H1 (cell line): ENCODE data around the gene RPTOR. TPM values are rescaled to one million over a fixed set of nuclear protein-coding genes. Genes with fewer than 3 reads are reported as not detected.

Experiments used
- CTCF ChIA-PET: fragments of 300-600 bp; sonication (Branson Sonifier 250); formaldehyde crosslinking; loops from one replicate; lab custom pipeline; 2021; ENCODE audit not compliant: partially characterized antibody; lab: Charles Lee
- POLR2A ChIA-PET: fragments of 300-600 bp; sonication (Branson Sonifier 250); formaldehyde crosslinking; loops from one replicate; lab custom pipeline; 2021; ENCODE audit warnings: inconsistent platforms; ENCODE audit not compliant: partially characterized antibody; lab: Charles Lee
- DNase-seq, 2 experiments: peaks; one replicate each; pipeline versions ENCODE4 v3.0.0 to v3.0.0-alpha.2; 2010 to 2022; ENCODE audit warnings: low spot score in 2 of 2, low read depth in 1 of 2, mixed read lengths in 1 of 2
- FAIRE-seq: peaks from 2 replicates; lab custom pipeline; 2011; peaks lifted over from hg19 to GRCh38; lab: Jason Lieb, UNC
- H2AFZ ChIP-seq: 2 replicates; pipeline ENCODE4 v1.8.1; 2012; ENCODE audit warnings: low read length, inconsistent platforms
- H2AK5ac ChIP-seq: 2 replicates; pipeline ENCODE4 v1.6.1; 2013; ENCODE audit warnings: low read depth, low read length
- H2BK120ac ChIP-seq: replicated peaks from 2 replicates; pipeline ENCODE3; 2013; ENCODE audit warnings: low read depth, low read length, inconsistent platforms
- H2BK12ac ChIP-seq: 2 replicates; pipeline ENCODE4 v1.6.1; 2013; ENCODE audit warnings: low read depth, low read length
- H2BK15ac ChIP-seq: 2 replicates; pipeline ENCODE4 v1.6.1; 2013; ENCODE audit warnings: low read length
- H2BK20ac ChIP-seq: 2 replicates; pipeline ENCODE4 v1.6.1; 2013; ENCODE audit warnings: low read length
- H2BK5ac ChIP-seq: 2 replicates; pipeline ENCODE4 v1.6.1; 2013; ENCODE audit warnings: low read depth, low read length
- H3K14ac ChIP-seq: 2 replicates; pipeline ENCODE4 v1.6.1; 2013; ENCODE audit warnings: inconsistent platforms; ENCODE audit not compliant: insufficient read length
- H3K18ac ChIP-seq: 2 replicates; pipeline ENCODE4 v1.6.1; 2013; ENCODE audit warnings: low read length; ENCODE audit errors: extremely low read depth
- H3K23ac ChIP-seq: 2 replicates; pipeline ENCODE4 v1.6.1; 2013; ENCODE audit warnings: inconsistent platforms; ENCODE audit not compliant: insufficient read length
- H3K23me2 ChIP-seq: 2 replicates; pipeline ENCODE4 v1.6.1; 2013; ENCODE audit warnings: low read depth, low read length
- H3K27ac ChIP-seq: 2 replicates; pipeline ENCODE4 v1.6.1; 2011; ENCODE audit warnings: low read depth, low read length, inconsistent platforms
- H3K27me3 ChIP-seq, 4 experiments: replicated peaks in 1 of 4; 1 replicate in 1 of 4; 2 replicates in 3 of 4; pipeline versions ENCODE4 v1.6.1 to v1.8.1; 2011 to 2013; ENCODE audit warnings: low read length in 3 of 4, mild to moderate bottlenecking in 3 of 4, inconsistent platforms in 2 of 4, mixed read lengths in 2 of 4, moderate library complexity in 1 of 4; ENCODE audit not compliant: control insufficient read depth in 3 of 4, insufficient read depth in 3 of 4; ENCODE audit errors: extremely low read depth in 1 of 4
- H3K36me3 ChIP-seq, 4 experiments: 2 replicates each; pipeline versions ENCODE4 v1.6.1 to v1.8.1; 2011 to 2013; ENCODE audit warnings: mild to moderate bottlenecking in 4 of 4, low read length in 3 of 4, moderate library complexity in 2 of 4, control low read depth in 1 of 4, inconsistent platforms in 1 of 4; ENCODE audit not compliant: insufficient read depth in 4 of 4, control insufficient read depth in 2 of 4
- H3K4ac ChIP-seq: replicated peaks from 2 replicates; pipeline ENCODE3; 2013; ENCODE audit warnings: low read length, low read depth, mixed read lengths, inconsistent platforms; ENCODE audit not compliant: insufficient read length
- H3K4me1 ChIP-seq, 4 experiments: replicated peaks in 1 of 4; 1 replicate in 1 of 4; 2 replicates in 3 of 4; pipeline versions ENCODE4 v1.6.1 to v1.8.1; 2011 to 2013; ENCODE audit warnings: low read length in 3 of 4, inconsistent platforms in 2 of 4, mixed read lengths in 1 of 4; ENCODE audit not compliant: insufficient read depth in 4 of 4, control insufficient read depth in 3 of 4
- H3K4me2 ChIP-seq, 2 experiments: 2 replicates each; pipeline versions ENCODE4 v1.6.1 to v1.8.1; 2011 to 2013; ENCODE audit warnings: low read depth in 2 of 2, low read length in 2 of 2, control low read depth in 1 of 2, inconsistent platforms in 1 of 2, mild to moderate bottlenecking in 1 of 2; ENCODE audit not compliant: insufficient read depth in 1 of 2
- H3K4me3 ChIP-seq, 4 experiments: fragments of 200-600, 300-600 bp in 1 of 4; sonication (generic), shearing (Covaris generic), sonication (Bioruptor Twin) in 1 of 4; 2 replicates each; pipeline versions ENCODE4 v1.5.1 to v1.8.1; 2011 to 2016; ENCODE audit warnings: low read length in 4 of 4, low read depth in 3 of 4, control low read depth in 2 of 4, inconsistent platforms in 2 of 4, mild to moderate bottlenecking in 2 of 4, mixed read lengths in 1 of 4, moderate library complexity in 1 of 4; ENCODE audit not compliant: insufficient read depth in 2 of 4; ENCODE audit errors: extremely low read depth in 1 of 4
- H3K56ac ChIP-seq: replicated peaks from 2 replicates; pipeline ENCODE3; 2013; ENCODE audit warnings: low read depth, mild to moderate bottlenecking, mixed read lengths, low read length, inconsistent platforms; ENCODE audit not compliant: insufficient read length
- H3K79me1 ChIP-seq: 2 replicates; pipeline ENCODE4 v1.6.1; 2013; ENCODE audit warnings: low read depth, low read length, control low read depth
- H3K79me2 ChIP-seq, 2 experiments: 2 replicates each; pipeline versions ENCODE4 v1.6.1 to v1.8.1; 2012 to 2013; ENCODE audit warnings: low read length in 2 of 2, mild to moderate bottlenecking in 2 of 2, inconsistent platforms in 1 of 2; ENCODE audit not compliant: insufficient read depth in 2 of 2, control insufficient read depth in 1 of 2
- H3K9ac ChIP-seq, 4 experiments: replicated peaks in 1 of 4; 1 replicate in 1 of 4; 2 replicates in 3 of 4; pipeline versions ENCODE4 v1.6.1 to v1.8.1; 2011 to 2013; ENCODE audit warnings: low read depth in 3 of 4, low read length in 3 of 4, control low read depth in 2 of 4, mild to moderate bottlenecking in 2 of 4, moderate library complexity in 2 of 4, inconsistent platforms in 1 of 4; ENCODE audit errors: extremely low read depth in 1 of 4
- H3K9me3 ChIP-seq, 2 experiments: 2 replicates each; pipeline versions ENCODE4 v1.6.1 to v1.8.1; 2012 to 2013; ENCODE audit warnings: mild to moderate bottlenecking in 2 of 2, moderate library complexity in 2 of 2, control low read depth in 1 of 2, inconsistent platforms in 1 of 2, low read depth in 1 of 2, low read length in 1 of 2, mixed read lengths in 1 of 2; ENCODE audit not compliant: insufficient read depth in 2 of 2
- H4K20me1 ChIP-seq, 2 experiments: replicated peaks in 1 of 2; 2 replicates each; pipeline versions ENCODE3 to v1.8.1; 2011 to 2013; ENCODE audit warnings: inconsistent platforms in 2 of 2, low read length in 2 of 2, mild to moderate bottlenecking in 1 of 2; ENCODE audit not compliant: insufficient read depth in 2 of 2, control insufficient read depth in 1 of 2
- H4K5ac ChIP-seq: 2 replicates; pipeline ENCODE4 v1.6.1; 2013; ENCODE audit warnings: low read length, low read depth, mixed read lengths, inconsistent platforms; ENCODE audit not compliant: insufficient read length
- H4K8ac ChIP-seq: 2 replicates; pipeline ENCODE4 v1.8.0; 2013; ENCODE audit warnings: mild to moderate bottlenecking, moderate library complexity, low read length, inconsistent platforms; ENCODE audit not compliant: insufficient read depth; ENCODE audit errors: extremely low read depth
- H4K91ac ChIP-seq: replicated peaks from 2 replicates; pipeline ENCODE3; 2013; ENCODE audit warnings: low read length, mixed read lengths, inconsistent platforms; ENCODE audit not compliant: insufficient read length
- BACH1 ChIP-seq: IDR thresholded peaks from 2 replicates; pipeline ENCODE4 v1.6.1; 2012; ENCODE audit warnings: low read length, improper control_type of control experiment
- CBX8 ChIP-seq: fragments of 300-800, 300-1000 bp; sonication (generic); IDR thresholded peaks from 2 replicates; pipeline ENCODE4 v1.7.1; 2016; ENCODE audit warnings: low read depth, low read length, borderline replicate concordance
- CTBP2 ChIP-seq: IDR thresholded peaks from 2 replicates; pipeline ENCODE4 v1.7.0; 2011; ENCODE audit warnings: borderline replicate concordance, mild to moderate bottlenecking, moderate library complexity, mixed read lengths, low read length; ENCODE audit not compliant: insufficient read depth, insufficient read length
- HDAC2 ChIP-seq, 2 experiments: fragments of 300-600 bp in 1 of 2; sonication (generic) in 1 of 2; IDR thresholded peaks; 2 replicates each; pipeline ENCODE4 v1.6.1; 2011 to 2012; ENCODE audit warnings: low read depth in 2 of 2, low read length in 2 of 2, mild to moderate bottlenecking in 2 of 2, moderate library complexity in 2 of 2, borderline replicate concordance in 1 of 2, inconsistent platforms in 1 of 2
- TEAD4 ChIP-seq: IDR thresholded peaks from 2 replicates; pipeline ENCODE4 v1.6.1; 2012; ENCODE audit warnings: low read depth, low read length, inconsistent platforms, mixed read lengths
- WGBS, 2 experiments: shearing (Covaris generic) in 1 of 2; methylation state at CpG; one replicate each; pipeline versions ENCODE4 v1.1.6 to v1.1.7; 2013 to 2015; ENCODE audit warnings: low lambda C conversion rate in 2 of 2, mixed read lengths in 2 of 2, inconsistent platforms in 1 of 2, low coverage in 1 of 2, missing lambda C conversion rate in 1 of 2; ENCODE audit not compliant: insufficient replicate concordance in 2 of 2, insufficient coverage in 1 of 2, insufficient read length in 1 of 2; ENCODE audit errors: extremely low coverage in 1 of 2, missing lambda C conversion rate in 1 of 2; 5-methylcytosine and 5-hydroxymethylcytosine counted together
- polyA plus RNA-seq, 7 experiments: library from polyadenylated mRNA; depleted of rRNA in 3 of 7; stranded (reverse) in 5 of 7; unstranded in 2 of 7; fragments of >200 nt in 5 of 7; fragments of 200-250 nt in 2 of 7; gene quantifications; 1 replicate in 5 of 7; 2 replicates in 1 of 7; 4 replicates in 1 of 7; pipeline versions ENCODE4 v1.2.1 to v1.2.3, GENCODE V29; 2011 to 2013; ENCODE audit warnings: missing spikeins in 2 of 7, mixed read lengths in 2 of 7
- total RNA-seq: library from RNA; stranded (reverse); fragmentation: NEBNext Ultra II Directional; extraction: Animal tissue kit (Norgen Biotek cat#: 25700); gene quantifications from 2 replicates; pipeline ENCODE4 v1.2.1, GENCODE V29; 2021
- TF ChIP-seq, protein P1 (sequence below): IDR thresholded peaks from 2 replicates; pipeline ENCODE4 v1.6.1; 2012; ENCODE audit warnings: inconsistent platforms

The RPTOR gene
- total and polyA plus RNA-seq, 2 of the 8 experiments (the other 6 are each of a cell fraction or from before 2014, with no cell fraction given), result 6.9 to 28.7 TPM

DNA sequence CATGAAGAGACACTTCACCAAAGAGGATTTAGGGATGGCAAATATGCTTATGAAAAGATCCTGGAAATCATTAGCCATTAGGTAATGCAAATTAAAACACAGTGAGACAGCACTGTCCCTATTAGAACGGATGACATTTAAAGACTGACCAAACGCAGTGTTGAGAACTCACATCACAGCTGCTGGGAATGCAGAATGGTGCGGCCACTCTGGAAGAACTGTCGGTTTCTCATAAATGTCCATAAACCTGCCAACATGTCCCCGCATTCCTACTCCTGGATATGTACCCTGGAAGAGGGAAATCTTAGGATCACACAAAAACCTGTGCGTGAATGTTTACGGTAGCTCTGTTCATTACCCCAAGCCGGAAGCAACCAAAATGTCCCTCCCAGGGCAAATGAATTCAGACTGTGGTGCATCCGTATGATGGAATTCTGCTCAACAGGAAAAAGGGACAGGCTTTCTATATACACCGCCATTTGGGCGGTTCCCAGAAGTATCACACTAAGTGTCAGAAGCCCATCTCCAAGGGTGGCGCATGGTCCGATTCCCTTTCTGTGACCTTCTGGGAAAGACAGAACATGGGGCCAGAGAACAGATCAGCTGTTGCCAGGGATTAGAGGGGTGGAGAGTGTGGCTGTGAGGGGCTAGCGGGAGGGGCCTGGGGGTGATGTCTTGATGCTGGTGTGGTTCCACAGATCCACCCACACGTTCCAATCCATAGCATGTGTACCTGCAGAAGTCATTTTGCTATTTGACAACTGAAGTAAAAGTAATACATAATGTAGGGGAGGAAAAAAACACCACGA lies 249.8 kb downstream of the RPTOR start:
- Histone ChIP-seq H2BK5ac (no peak overlapping the region), H3K14ac (no peak overlapping the region), H3K23ac (no peak overlapping the region), H3K56ac (no peak overlapping the region), H2AFZ (no peak overlapping the region), H3K18ac (no peak overlapping the region), H2BK20ac (no peak overlapping the region), H4K91ac (no peak overlapping the region), H3K4me1 (peaks cover 0 to under 1% (median 0%) of the 10 kb centered on the region in 4 experiments; a peak in 2 of 7 replicates), H2BK12ac (no peak overlapping the region), H4K20me1 (peaks cover 0 to 3% of the 10 kb centered on the region in 2 experiments), H3K36me3 (no peaks in the 10 kb centered on the region), H3K9me3 (no peaks in the 10 kb centered on the region), H4K5ac (no peak overlapping the region), H3K23me2 (no peaks in the 10 kb centered on the region), H2AK5ac (no peak overlapping the region), H3K27ac (no peak overlapping the region), H3K4me3 (no peak overlapping the region), H4K8ac (no peak overlapping the region), H3K79me2 (no peaks in the 10 kb centered on the region), H3K27me3 (no peaks in the 10 kb centered on the region), H2BK15ac (no peak overlapping the region), H3K4ac (no peak overlapping the region), H3K9ac (no peak overlapping the region), H2BK120ac (no peak overlapping the region), H3K79me1 (0 out of 2 replicates have a peak, but pooled peaks cover 6% of the 10 kb centered on the region), H3K4me2 (no peak overlapping the region)
- 88% methylated on average over 16 of the region's 16 CpGs; no CpG with 5 or more reads in 1 of the 2 experiments for WGBS, 2 experiments
- ChIA-PET CTCF (interaction anchor here (0.8 to 1.4 kb wide), 4 partner anchors 11 to 105 kb away, joined by 3 to 6 read pairs (median 3); no protein-coding TSS in a partner anchor), POLR2A (interaction anchor here (0.6 to 1.6 kb wide), 2 partner anchors 50 to 252 kb away, joined by 3 read pairs; no protein-coding TSS in a partner anchor)
- no peak for DNase-seq
- FAIRE-seq, result no peak
- TF ChIP-seq TEAD4, result no peak
- TF ChIP-seq CBX8, result no peak
- TF ChIP-seq HDAC2 (IDR thresholded peaks at IDR 0.05; ENCODE audit: borderline replicate concordance in 1 of 2, low read depth in 2 of 2, low read length in 2 of 2), result no peak
- TF ChIP-seq BACH1, result no peak
- TF ChIP-seq, protein P1, sequence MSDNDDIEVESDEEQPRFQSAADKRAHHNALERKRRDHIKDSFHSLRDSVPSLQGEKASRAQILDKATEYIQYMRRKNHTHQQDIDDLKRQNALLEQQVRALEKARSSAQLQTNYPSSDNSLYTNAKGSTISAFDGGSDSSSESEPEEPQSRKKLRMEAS, result no peak
- no peak for TF ChIP-seq CTBP2
